Amygdala (tissue), 56 donors: ENCODE data around the gene LRBA.
"Not testable (repeated sequence)": the region's sequence is repeated elsewhere in the genome, so short reads cannot be mapped to it uniquely, and the experiment has no call there.

Experiments used
- DNase-seq, 56 donors: peaks; one replicate each; lab custom pipeline; 2025; lab: John Stamatoyannopoulos, UW

LRBA gene

GRCh38 chr4:150540536-150540935 is 474.5 kb downstream of the LRBA start:
- DNase-seq = no peak

- not testable (repeated sequence) for DNase-seq
These were observed 477.2 kb downstream of the LRBA start for GRCh38 chr4:150537911-150538310.

DNA sequence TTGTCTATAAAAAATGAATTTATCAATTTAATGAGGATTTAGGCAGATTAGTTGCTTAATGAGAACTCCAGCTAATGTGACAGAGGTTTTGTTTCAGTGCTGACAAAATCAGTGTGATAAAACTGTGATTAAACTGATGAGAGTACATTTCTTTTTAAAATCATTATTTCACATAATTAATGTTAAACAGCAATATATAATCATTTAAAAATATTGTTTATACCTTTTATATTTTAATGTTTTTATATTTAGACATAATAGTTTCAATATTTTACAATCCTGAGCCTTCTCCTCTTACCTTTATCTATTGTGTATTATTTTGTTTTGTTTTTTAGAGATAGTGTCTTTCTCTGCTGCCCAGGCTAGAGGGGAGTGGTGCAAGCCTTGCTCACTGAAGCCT is 480.3 kb downstream of the LRBA start:
- no peak for DNase-seq

- DNase-seq = no peak
These were observed 481.4 kb downstream of the LRBA start for GRCh38 chr4:150533673-150534072.

DNA sequence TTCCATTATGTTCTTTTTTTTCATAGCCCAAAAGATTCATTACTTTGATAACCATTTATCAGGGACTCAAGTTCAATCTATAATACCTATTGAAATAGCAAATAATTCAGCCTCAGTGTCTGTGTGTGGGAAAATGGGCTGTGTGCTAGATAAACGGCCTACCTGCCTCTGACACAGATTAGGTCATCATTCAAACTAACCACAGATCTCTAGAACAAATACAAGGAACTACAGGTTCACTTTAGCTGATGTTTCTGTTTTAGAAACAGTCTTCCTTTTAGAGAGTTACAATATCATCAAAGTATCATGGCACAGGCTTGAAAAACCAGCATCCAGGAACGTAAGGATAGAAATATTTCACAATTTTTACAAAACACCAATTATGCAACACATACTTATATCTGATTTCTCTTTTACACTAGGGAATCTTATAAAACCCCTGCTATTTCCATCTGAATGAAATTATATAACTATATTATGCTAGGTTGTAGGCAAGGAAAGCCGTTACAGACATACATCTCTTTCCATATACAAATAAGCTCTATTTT is 489.7 kb downstream of the LRBA start:
- no peak for DNase-seq

- no peak for DNase-seq
These were observed 496.5 kb downstream of the LRBA start for GRCh38 chr4:150518559-150518958.

- no peak for DNase-seq
These were observed 499.9 kb downstream of the LRBA start for GRCh38 chr4:150515135-150515534.

DNA sequence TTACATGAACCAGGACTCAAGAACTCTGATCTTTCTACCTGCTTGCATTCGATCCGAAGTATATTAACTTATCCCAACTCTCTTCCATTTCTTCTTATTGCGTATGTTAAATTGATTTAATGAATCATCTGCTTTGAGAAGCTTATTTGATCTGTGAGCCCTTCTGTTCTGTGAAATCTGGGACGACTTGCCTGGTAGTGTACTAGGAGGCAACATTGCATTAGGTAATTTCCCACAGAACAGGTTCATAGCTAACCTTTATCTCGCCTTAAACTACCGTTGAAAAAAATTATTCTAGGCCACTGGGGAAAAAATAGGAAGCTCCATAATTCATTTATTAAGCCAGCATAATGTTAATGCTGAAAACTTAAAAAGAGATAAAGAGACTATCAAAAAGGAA is 500.4 kb downstream of the LRBA start:
- DNase-seq = no peak

GRCh38 chr4:150510176-150510865 is 504.8 kb downstream of the LRBA start:
- no peak for DNase-seq

GRCh38 chr4:150507656-150508055 is 507.4 kb downstream of the LRBA start:
- DNase-seq = not testable (repeated sequence)

GRCh38 chr4:150501983-150502382 is 513.1 kb downstream of the LRBA start:
- DNase-seq = no peak

DNA sequence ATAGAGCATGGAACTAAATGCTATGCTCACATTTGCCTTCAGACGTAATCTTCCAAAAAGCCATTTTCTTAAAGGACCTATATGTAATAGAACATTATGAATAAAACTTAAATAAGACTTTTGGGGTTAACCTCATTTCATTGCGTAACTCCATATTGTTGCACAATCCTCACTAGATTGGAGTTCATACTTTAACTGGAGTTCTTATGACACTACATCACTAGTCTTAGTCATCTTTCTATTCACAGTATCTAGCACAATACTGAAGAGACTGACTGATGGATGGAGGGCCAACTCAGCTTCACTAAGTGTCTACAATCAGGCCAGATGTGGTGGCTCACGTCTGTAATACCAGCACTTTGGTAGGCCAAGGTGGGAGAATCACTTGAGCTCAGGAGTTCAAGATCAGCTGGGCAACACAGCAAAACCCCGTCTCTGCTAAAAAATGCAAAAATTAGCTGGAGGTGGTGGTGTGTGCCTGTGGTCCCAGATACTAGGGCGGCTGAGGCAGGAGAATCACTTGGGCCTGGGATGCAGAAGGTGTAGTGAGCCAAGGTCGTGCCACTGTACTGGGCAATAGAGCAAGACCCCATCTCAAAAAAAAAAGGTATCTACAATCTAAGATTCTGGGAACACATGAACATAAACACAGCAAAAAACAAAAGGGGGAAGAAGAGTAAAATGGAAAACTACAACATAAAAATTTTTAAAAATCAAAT is 513.9 kb downstream of the LRBA start:
- DNase-seq = no peak

GRCh38 chr4:150497612-150498011 is 517.5 kb downstream of the LRBA start:
- DNase-seq = no peak

DNA sequence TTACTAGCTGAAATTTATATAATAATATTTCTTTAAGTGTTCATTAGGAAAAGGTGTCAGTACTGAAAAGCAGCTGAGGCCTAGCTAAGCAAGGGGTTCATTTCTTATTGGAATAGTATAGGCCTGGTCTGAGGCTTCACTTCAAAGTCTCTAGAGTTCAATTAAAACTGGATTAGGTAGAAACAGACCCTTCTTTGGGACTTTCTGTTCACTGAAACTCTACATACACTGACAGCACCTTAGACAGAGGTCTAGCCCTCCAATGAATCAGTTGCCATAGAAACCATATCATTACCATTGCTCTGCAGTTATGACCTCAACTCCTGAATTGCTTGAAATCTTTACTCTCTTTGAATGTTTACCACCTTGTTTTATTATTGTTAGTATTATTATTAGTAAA is 519.5 kb downstream of the LRBA start:
- no peak for DNase-seq

GRCh38 chr4:150493851-150494250 is 521.2 kb downstream of the LRBA start:
- DNase-seq = no peak

DNA sequence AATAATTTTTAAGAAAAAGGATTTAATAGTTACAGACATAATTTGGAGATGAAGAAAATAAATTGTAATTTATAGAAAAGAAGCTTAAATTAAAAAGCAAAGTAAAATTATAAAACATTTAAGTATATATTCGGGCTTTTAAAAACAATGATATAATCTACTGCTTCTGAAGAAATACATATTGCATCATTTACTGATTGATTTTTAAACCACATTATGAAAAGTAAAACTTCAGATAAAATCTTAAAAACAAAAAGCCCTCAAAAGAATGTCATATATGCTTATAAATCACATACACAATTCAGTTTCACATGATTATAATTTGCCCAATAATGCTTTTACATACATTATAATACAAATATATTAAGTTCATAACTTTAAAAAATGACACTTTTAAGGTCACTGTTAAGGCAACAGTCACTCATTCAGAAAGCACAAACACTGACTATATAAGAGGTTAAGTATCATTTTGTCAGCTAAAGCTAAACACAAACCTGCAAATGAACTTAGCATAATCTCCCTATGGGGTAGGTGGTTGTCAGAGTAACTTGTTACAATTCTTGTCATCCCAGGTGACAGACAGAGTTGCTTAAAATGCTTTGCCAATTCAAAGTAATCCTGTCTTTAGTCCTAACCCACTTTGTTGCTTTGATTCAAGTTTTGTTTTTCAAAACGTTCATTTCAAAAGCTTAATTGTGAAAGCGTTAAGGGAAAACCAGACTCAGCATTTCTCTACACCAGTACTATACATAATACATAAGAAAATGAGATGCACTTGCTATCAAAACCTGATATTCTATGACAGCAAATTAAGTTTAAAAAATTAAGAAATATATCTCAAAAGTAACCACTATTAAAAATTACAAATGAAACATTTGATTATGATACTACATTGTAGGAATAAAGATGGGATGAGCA is 523.7 kb downstream of the LRBA start:
- DNase-seq = no peak

- no peak for DNase-seq
These were observed 532.5 kb downstream of the LRBA start for GRCh38 chr4:150482581-150482980.

DNA sequence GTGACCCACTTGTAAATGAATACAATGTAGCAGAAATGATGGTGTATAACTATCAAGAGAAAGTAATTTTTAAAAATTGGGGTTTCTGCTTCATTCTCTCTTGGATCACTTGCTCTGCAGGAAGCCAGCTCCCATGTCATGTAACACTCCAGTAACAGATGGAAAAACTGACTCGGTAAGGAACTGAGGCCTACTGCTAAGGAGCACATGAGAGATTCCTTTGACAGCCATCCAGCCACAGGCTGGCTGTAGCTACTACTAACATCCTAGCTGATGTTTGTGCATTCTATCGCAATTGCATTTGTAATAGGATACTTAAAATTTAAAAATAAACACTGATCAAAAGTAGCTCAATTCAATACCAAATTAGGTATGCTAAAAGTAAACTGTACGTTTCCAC is 535.4 kb downstream of the LRBA start:
- DNase-seq = no peak

DNA sequence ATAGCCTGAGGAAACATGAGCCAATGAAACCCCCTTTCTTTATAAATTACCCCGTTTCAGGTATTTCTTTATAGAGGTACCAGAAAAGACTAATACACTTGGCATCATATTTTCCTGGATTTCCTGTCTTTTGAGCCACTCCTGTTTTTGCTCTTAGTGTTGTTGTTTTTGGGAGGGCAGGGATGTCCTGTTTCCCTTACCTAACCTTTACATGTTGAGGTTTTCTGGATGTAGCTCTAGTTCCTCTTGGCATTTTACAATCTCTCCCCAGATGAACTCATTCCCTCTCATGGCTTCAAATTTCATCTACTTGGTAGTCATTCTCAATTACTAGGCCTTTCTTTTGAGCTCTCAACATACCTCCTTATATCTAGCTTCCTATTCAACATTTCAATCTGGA is 537.2 kb downstream of the LRBA start:
- DNase-seq = no peak

- no peak for DNase-seq
These were observed 538.3 kb downstream of the LRBA start for GRCh38 chr4:150476776-150477175.

DNA sequence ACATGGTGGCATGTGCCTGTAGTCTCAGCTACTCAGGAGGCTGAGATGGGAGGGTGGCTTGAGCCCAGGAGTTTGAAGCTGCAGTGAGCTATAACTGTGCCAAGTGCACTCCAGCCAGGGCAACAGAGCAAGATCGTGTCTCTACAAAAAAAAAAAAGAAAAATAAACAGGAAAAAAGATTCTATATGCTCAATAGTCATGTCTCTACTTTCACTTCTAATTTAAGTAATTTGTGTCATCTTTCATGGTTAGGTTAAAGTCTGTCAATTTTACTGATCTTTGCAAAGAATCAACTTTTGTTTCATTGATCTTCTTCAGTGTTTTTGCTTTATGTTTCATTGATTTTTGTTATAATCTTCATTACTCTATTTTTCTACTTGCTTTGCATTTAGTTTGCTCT is 539.3 kb downstream of the LRBA start:
- no peak for DNase-seq
